Dedifferentiated amniotic fluid mesenchymal stem cell (primary cell): ENCODE data around the gene SREK1IP1.
"Not testable (repeated sequence)": the region's sequence is repeated elsewhere in the genome, so short reads cannot be mapped to it uniquely, and the experiment has no call there.

Experiments
- DNase-seq: peaks from one replicate; pipeline ENCODE4 v3.0.0-alpha.2; 2016; ENCODE audit errors: extremely low spot score

The SREK1IP1 gene

GRCh38 chr5:64763948-64764503 is 4.5 kb downstream of the SREK1IP1 start:
- DNase-seq = no peak

GRCh38 chr5:64759960-64760660 is 8.4 kb downstream of the SREK1IP1 start:
- DNase-seq = no peak

GRCh38 chr5:64758901-64759300 is 9.6 kb downstream of the SREK1IP1 start:
- no peak for DNase-seq

- DNase-seq = no peak
Observed at GRCh38 chr5:64754066-64754465, 14.4 kb downstream of the SREK1IP1 start.

- DNase-seq = no peak
Observed at GRCh38 chr5:64749385-64749784, 19.1 kb downstream of the SREK1IP1 start.

- no peak for DNase-seq
Observed at GRCh38 chr5:64746446-64746845, 22.0 kb downstream of the SREK1IP1 start.

- DNase-seq = no peak
Observed at GRCh38 chr5:64744914-64745313, 23.6 kb downstream of the SREK1IP1 start.

GRCh38 chr5:64742821-64743220 is 25.7 kb downstream of the SREK1IP1 start:
- DNase-seq = no peak

- no peak for DNase-seq
Observed at GRCh38 chr5:64742411-64742810, 26.1 kb downstream of the SREK1IP1 start.

- DNase-seq = no peak
Observed at GRCh38 chr5:64727150-64727549, 41.3 kb downstream of the SREK1IP1 start.

GRCh38 chr5:64722588-64722987 is 45.9 kb downstream of the SREK1IP1 start:
- no peak for DNase-seq

GRCh38 chr5:64714495-64714894 is 54.0 kb downstream of the SREK1IP1 start:
- not testable (repeated sequence) for DNase-seq

GRCh38 chr5:64707191-64707590 is 61.3 kb downstream of the SREK1IP1 start:
- DNase-seq = no peak

GRCh38 chr5:64706074-64706473 is 62.4 kb downstream of the SREK1IP1 start:
- DNase-seq = not testable (repeated sequence)

- DNase-seq = no peak
Observed at GRCh38 chr5:64700765-64701164, 67.7 kb downstream of the SREK1IP1 start.

GRCh38 chr5:64696414-64696813 is 72.1 kb downstream of the SREK1IP1 start:
- not testable (repeated sequence) for DNase-seq

- DNase-seq = no peak
Observed at GRCh38 chr5:64693636-64694035, 74.9 kb downstream of the SREK1IP1 start.

- no peak for DNase-seq
Observed at GRCh38 chr5:64691291-64691690, 77.2 kb downstream of the SREK1IP1 start.

- no peak for DNase-seq
Observed at GRCh38 chr5:64690417-64691151, 77.9 kb downstream of the SREK1IP1 start, which contains the start of gene SHISAL2B. SHISAL2B (plus strand) TSS chr5:64690503; CDS start chr5:64690624, 121 bp downstream.

- DNase-seq = no peak
Observed at GRCh38 chr5:64690104-64690416, 78.4 kb downstream of the SREK1IP1 start.

GRCh38 chr5:64688965-64689364 is 79.5 kb downstream of the SREK1IP1 start:
- no peak for DNase-seq

GRCh38 chr5:64688391-64688790 is 80.1 kb downstream of the SREK1IP1 start:
- no peak for DNase-seq

- no peak for DNase-seq
Observed at GRCh38 chr5:64685866-64686265, 82.6 kb downstream of the SREK1IP1 start.
